Transverse colon (tissue), 3 donors: Measurements from ENCODE around the gene ADCY2.

Source experiments
- POLR2A ChIP-seq: fragments of 450-650 bp; IDR thresholded peaks from one replicate; pipeline ENCODE4 v1.6.1; 2016; ENCODE audit warnings: antibody characterized with exemption, mild to moderate bottlenecking, moderate library complexity
- TF ChIP-seq, protein P1 (sequence below), 5 experiments: fragments of 200-600 bp in 3 of 5; fragments of 450-650 bp in 2 of 5; sonication (generic) in 3 of 5; IDR thresholded peaks; 1 replicate in 2 of 5; 2 replicates in 3 of 5; pipeline ENCODE4 v1.5.1; 2016 to 2017; ENCODE audit warnings: antibody characterized with exemption in 5 of 5, inconsistent platforms in 3 of 5, mild to moderate bottlenecking in 2 of 5, moderate library complexity in 1 of 5

DNA sequence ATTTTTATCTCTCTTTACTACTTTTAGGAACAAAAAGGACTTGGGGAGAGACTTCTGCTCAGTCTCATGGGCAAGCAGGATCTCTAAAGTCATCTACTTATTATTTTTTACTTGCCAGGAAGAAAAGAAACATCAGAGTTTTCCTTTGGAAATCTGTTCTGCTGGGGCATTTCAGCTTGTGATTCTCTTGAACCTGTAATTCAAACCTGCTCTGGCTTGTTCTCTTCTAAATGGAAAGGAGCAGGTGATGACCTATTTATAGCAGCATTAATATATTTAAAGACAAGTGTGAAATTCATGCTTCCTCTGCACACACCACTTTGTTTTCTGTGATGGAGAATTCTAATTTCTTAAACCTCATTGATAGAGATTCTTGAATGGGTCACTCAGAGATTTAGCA lies 2.0 kb downstream of the ADCY2 start:
- TF ChIP-seq, protein P1, sequence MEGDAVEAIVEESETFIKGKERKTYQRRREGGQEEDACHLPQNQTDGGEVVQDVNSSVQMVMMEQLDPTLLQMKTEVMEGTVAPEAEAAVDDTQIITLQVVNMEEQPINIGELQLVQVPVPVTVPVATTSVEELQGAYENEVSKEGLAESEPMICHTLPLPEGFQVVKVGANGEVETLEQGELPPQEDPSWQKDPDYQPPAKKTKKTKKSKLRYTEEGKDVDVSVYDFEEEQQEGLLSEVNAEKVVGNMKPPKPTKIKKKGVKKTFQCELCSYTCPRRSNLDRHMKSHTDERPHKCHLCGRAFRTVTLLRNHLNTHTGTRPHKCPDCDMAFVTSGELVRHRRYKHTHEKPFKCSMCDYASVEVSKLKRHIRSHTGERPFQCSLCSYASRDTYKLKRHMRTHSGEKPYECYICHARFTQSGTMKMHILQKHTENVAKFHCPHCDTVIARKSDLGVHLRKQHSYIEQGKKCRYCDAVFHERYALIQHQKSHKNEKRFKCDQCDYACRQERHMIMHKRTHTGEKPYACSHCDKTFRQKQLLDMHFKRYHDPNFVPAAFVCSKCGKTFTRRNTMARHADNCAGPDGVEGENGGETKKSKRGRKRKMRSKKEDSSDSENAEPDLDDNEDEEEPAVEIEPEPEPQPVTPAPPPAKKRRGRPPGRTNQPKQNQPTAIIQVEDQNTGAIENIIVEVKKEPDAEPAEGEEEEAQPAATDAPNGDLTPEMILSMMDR (IDR thresholded peaks at IDR 0.05), result no peak
- TF ChIP-seq POLR2A, result no peak
